WERI-Rb-1 (cell line): ENCODE measurements around the gene AOC3.

Experiments
- DNase-seq: peaks from one replicate; pipeline ENCODE4 v3.0.0-alpha.2; 2020
- H3K27ac ChIP-seq: fragments of 250-450 bp; sonication (Bioruptor Pico); 2 replicates; pipeline ENCODE4 v1.5.1; 2020; ENCODE audit warnings: mild to moderate bottlenecking, moderate library complexity
- H3K27me3 ChIP-seq: fragments of 250-450 bp; sonication (Bioruptor Pico); 2 replicates; pipeline ENCODE4 v1.5.1; 2021; ENCODE audit warnings: mild to moderate bottlenecking, low read depth, moderate library complexity; ENCODE audit not compliant: insufficient read depth, severe bottlenecking
- H3K36me3 ChIP-seq: fragments of 250-450 bp; sonication (Bioruptor Pico); 2 replicates; pipeline ENCODE4 v1.5.1; 2020; ENCODE audit warnings: mild to moderate bottlenecking, moderate library complexity
- H3K4me3 ChIP-seq: 2 replicates; pipeline ENCODE4 v1.5.1; 2011; ENCODE audit warnings: low read depth, mild to moderate bottlenecking, control low read depth, low read length
- H3K9me3 ChIP-seq: fragments of 250-450 bp; sonication (Bioruptor Pico); 2 replicates; pipeline ENCODE4 v1.5.1; 2021; ENCODE audit warnings: mild to moderate bottlenecking, moderate library complexity; ENCODE audit not compliant: severe bottlenecking
- CTCF ChIP-seq: IDR thresholded peaks from 2 replicates; pipeline ENCODE4 v1.5.1; 2011; ENCODE audit warnings: low read depth, mild to moderate bottlenecking, control low read depth, inconsistent platforms, low read length

Gene AOC3

GRCh38 chr17:42901535-42902229, 50.7 kb downstream of the AOC3 start:
- TF ChIP-seq CTCF, result no peak
- DNase-seq, result no peak
- H3K27ac ChIP-seq, result no peak overlapping the region
- no peak overlapping the region for H3K4me3 ChIP-seq
- H3K36me3 ChIP-seq, result no peaks in the 10 kb centered on the region
- no peaks in the 10 kb centered on the region for H3K27me3 ChIP-seq
- no peaks in the 10 kb centered on the region for H3K9me3 ChIP-seq

- Histone ChIP-seq H3K4me3 (no peak overlapping the region), H3K36me3 (no peaks in the 10 kb centered on the region), H3K27ac (no peak overlapping the region), H3K27me3 (no peaks in the 10 kb centered on the region), H3K9me3 (no peaks in the 10 kb centered on the region)
- DNase-seq, result no peak
- no peak for TF ChIP-seq CTCF
Measured at GRCh38 chr17:42904110-42904469, 53.1 kb downstream of the AOC3 start.

DNA sequence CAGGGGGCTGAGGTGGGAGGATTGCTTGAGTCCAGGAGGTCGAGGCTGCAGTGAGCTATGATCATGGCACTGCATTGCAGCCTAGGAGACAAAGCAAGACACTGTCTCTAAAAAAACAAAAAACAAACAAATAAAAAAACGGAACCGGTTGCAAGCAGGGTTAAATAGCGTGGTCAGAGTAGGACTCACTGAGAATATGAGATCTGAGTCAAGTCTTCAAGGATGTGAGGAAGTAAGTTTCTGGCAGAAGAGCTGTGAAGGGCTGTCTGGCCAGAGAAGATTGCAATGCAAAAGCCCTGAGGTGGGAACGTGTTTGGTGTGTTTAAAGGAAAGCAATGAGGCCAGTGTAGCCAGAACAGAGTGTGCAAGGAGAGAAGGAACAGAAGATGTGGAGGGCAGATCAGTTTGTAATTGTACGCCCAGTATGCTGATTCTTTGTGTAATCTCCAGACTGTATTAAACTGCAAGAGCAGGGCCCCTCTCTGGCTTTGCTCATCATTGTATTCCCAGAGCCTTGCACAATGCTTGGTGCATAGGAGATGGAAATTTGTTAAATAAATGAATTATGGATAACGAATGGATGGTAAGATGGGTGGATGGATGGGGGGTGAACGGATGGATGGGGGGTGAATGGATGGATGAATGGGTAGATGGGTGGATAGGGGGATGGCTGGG, 55.9 kb downstream of the AOC3 start:
- Histone ChIP-seq H3K27ac (no peak overlapping the region), H3K9me3 (no peaks in the 10 kb centered on the region), H3K4me3 (no peak overlapping the region), H3K27me3 (no peaks in the 10 kb centered on the region), H3K36me3 (no peaks in the 10 kb centered on the region)
- DNase-seq, result no peak
- TF ChIP-seq CTCF, result no peak
